ENCODE results near the gene IP6K3.

The IP6K3 gene

GRCh38 chr6:33708516-33709204, 38.0 kb downstream of the IP6K3 start:
- DNase-seq: no peak
- Histone ChIP-seq H3K27ac (peak overlapping the region; percentile 99), H3K4me3 (ENCODE audit: low read depth, low read length) (no peak overlapping the region), H3K36me3 (peaks cover 68% of the 10 kb centered on the region), H3K27me3 (ENCODE audit: insufficient read depth, low read depth, severe bottlenecking) (no peaks in the 10 kb centered on the region), H3K9me3 (ENCODE audit: severe bottlenecking) (no peaks in the 10 kb centered on the region)
- TF ChIP-seq, protein P1, sequence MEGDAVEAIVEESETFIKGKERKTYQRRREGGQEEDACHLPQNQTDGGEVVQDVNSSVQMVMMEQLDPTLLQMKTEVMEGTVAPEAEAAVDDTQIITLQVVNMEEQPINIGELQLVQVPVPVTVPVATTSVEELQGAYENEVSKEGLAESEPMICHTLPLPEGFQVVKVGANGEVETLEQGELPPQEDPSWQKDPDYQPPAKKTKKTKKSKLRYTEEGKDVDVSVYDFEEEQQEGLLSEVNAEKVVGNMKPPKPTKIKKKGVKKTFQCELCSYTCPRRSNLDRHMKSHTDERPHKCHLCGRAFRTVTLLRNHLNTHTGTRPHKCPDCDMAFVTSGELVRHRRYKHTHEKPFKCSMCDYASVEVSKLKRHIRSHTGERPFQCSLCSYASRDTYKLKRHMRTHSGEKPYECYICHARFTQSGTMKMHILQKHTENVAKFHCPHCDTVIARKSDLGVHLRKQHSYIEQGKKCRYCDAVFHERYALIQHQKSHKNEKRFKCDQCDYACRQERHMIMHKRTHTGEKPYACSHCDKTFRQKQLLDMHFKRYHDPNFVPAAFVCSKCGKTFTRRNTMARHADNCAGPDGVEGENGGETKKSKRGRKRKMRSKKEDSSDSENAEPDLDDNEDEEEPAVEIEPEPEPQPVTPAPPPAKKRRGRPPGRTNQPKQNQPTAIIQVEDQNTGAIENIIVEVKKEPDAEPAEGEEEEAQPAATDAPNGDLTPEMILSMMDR (IDR thresholded peaks at IDR 0.05; ENCODE audit: low read depth, low read length): no peak

DNA sequence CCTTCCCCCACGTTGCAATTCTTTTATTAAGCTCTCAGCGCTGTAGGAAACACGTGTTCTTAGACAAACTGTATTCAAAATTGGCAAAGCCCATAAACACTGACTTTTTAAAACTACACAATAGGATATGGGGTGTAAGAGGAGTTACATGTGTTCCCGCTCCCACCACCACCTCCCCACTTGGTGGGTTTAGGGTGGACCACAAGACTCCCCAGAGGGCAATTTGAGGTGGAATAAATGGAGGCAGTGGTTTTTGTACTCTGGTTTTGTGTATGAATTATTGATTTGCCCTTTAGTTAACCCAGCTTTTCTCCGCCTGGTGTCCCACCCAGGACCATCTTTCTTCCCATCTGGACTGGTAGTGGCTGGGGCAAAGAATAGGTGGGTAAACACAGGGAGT, 38.9 kb downstream of the IP6K3 start:
- no peak for DNase-seq
- Histone ChIP-seq H3K27me3 (ENCODE audit: insufficient read depth, low read depth, severe bottlenecking) (no peaks in the 10 kb centered on the region), H3K27ac (0 out of 2 replicates have a peak overlapping the region, but pooled peaks have one; percentile 99), H3K9me3 (ENCODE audit: severe bottlenecking) (no peaks in the 10 kb centered on the region), H3K4me3 (ENCODE audit: low read depth, low read length) (no peak overlapping the region), H3K36me3 (peaks cover 75% of the 10 kb centered on the region)
- TF ChIP-seq, protein P1 (IDR thresholded peaks at IDR 0.05; ENCODE audit: low read depth, low read length): no peak

DNA sequence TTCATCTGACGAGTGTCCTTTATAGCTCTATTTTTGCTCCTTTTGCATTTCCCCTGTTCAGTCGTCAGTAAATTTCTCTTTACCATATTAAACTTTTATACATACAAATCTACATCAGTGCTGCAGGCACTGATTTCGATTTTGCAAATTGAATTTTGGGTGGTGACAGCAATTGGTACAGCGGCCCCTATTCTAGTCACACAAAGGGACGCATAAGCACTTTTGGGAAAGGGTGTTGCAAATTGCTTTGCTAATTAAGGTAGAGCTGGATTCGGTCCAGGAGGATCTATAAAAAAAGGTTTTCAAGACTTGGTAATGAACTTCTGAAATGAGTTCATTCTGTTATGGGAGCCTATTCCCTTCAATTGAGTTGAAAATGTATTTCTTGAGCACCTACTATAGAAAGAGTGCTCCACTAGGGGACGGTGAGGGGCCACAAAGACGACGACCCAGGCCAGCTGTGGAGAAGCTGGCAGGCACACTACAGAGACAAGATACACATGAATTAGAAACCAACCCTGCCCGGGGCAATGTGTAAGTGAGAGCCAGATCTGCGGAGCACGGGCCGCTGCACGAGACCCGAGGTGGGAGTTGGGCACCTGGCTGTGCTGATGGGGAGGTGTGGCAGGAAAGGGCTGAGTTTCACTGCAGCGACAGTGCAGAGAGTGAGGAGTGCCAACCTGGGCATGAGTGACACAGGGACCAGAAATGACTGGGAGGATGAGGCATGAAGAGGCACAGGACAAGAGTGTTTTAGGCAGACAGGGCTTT, 40.6 kb downstream of the IP6K3 start:
- no peak for DNase-seq
- H3K9me3 ChIP-seq (ENCODE audit: severe bottlenecking): no peaks in the 10 kb centered on the region
- no peaks in the 10 kb centered on the region for H3K27me3 ChIP-seq (ENCODE audit: insufficient read depth, low read depth, severe bottlenecking)
- peaks cover 90% of the 10 kb centered on the region for H3K36me3 ChIP-seq
- H3K27ac ChIP-seq: no peak overlapping the region
- TF ChIP-seq, protein P1 (IDR thresholded peaks at IDR 0.05; ENCODE audit: low read depth, low read length): no peak
- H3K4me3 ChIP-seq (ENCODE audit: low read depth, low read length): no peak overlapping the region

DNA sequence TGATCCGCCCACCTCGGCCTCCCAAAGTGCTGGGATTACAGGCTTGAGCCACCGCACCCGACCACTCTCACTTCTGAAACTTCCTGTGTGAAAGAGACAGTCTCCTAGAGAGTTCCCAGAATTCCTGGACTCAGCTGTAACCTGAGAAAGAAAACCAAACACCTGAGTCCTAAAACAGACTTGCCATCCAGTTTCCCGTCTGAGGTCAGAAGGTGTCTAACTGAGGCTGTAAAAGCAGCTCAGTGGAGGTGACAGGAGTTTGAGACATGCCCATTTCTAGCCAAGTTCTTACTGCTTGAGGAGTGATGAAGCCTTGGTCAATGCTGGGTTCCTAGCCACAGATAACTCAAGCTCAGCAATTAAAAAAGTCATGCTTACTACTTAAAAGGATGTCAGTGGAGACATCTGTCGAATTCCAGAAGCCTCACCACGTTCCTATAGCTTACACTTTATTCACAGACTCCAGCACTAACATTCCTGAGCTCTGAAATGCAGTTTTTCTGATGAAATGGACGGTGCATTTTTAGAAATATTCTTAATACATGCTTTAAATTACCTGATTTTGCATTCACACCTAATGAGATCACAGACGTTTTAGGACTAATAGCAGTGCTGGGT, 41.3 kb downstream of the IP6K3 start:
- TF ChIP-seq, protein P1 (IDR thresholded peaks at IDR 0.05; ENCODE audit: low read depth, low read length): no peak
- DNase-seq: no peak
- peaks cover 95% of the 10 kb centered on the region for H3K36me3 ChIP-seq
- no peak overlapping the region for H3K4me3 ChIP-seq (ENCODE audit: low read depth, low read length)
- H3K9me3 ChIP-seq (ENCODE audit: severe bottlenecking): no peaks in the 10 kb centered on the region
- no peaks in the 10 kb centered on the region for H3K27me3 ChIP-seq (ENCODE audit: insufficient read depth, low read depth, severe bottlenecking)
- no peak overlapping the region for H3K27ac ChIP-seq

- Histone ChIP-seq H3K27ac (no peak overlapping the region), H3K9me3 (ENCODE audit: severe bottlenecking) (no peaks in the 10 kb centered on the region), H3K27me3 (ENCODE audit: insufficient read depth, low read depth, severe bottlenecking) (no peaks in the 10 kb centered on the region), H3K36me3 (peaks cover 95% of the 10 kb centered on the region), H3K4me3 (ENCODE audit: low read depth, low read length) (no peak overlapping the region)
- DNase-seq: no peak
- TF ChIP-seq, protein P1 (IDR thresholded peaks at IDR 0.05; ENCODE audit: low read depth, low read length): no peak
These were observed 42.3 kb downstream of the IP6K3 start for GRCh38 chr6:33704215-33705066.
